Body of pancreas (tissue), 4 donors: ENCODE data around the gene MPZL1. TPM values are rescaled to one million over a fixed set of nuclear protein-coding genes. Genes with fewer than 3 reads are reported as not detected.

Source experiments
- ATAC-seq: fragments of 150-250 bp; one replicate; pipeline ENCODE4 v1.9.1; 2016
- DNase-seq, 4 donors: peaks; one replicate each; pipeline ENCODE4 v3.0.0-alpha.2; 2019
- H3K27ac ChIP-seq, 4 donors: fragments of 200-600 bp; sonication (generic); 1 replicate in 3 of 4; 2 replicates in 1 of 4; pipeline versions ENCODE4 v1.5.1 to v1.6.1; 2016 to 2019; ENCODE audit warnings: mild to moderate bottlenecking in 1 of 4, mixed read lengths in 1 of 4, moderate library complexity in 1 of 4
- H3K27me3 ChIP-seq, 2 donors: fragments of 200-600 bp; sonication (generic); one replicate each; pipeline ENCODE4 v1.6.0; 2016; ENCODE audit warnings: mild to moderate bottlenecking in 1 of 2
- H3K36me3 ChIP-seq, 2 donors: fragments of 200-600 bp; sonication (generic); replicated peaks in 1 of 2; 2 replicates each; pipeline ENCODE4 v1.5.1; 2016; ENCODE audit warnings: low read depth in 2 of 2; ENCODE audit not compliant: insufficient read depth in 1 of 2
- H3K4me1 ChIP-seq: fragments of 200-600 bp; sonication (generic); one replicate; pipeline ENCODE4 v1.6.0; 2016
- H3K4me3 ChIP-seq, 2 donors: fragments of 200-600 bp; sonication (generic); 1 replicate in 1 of 2; 2 replicates in 1 of 2; pipeline ENCODE4 v1.5.1; 2016 to 2019
- H3K9me3 ChIP-seq, 3 donors: fragments of 200-600 bp; sonication (generic); 1 replicate in 2 of 3; 2 replicates in 1 of 3; pipeline ENCODE4 v1.5.1; 2016
- CTCF ChIP-seq, 7 experiments: fragments of 450-650 bp in 4 of 7; fragments of 200-600 bp in 3 of 7; sonication (generic) in 3 of 7; IDR thresholded peaks; one replicate each; pipeline ENCODE4 v1.5.1; 2016 to 2019; ENCODE audit warnings: antibody characterized with exemption in 7 of 7
- POLR2A ChIP-seq, 3 donors: fragments of 450-650 bp; IDR thresholded peaks; one replicate each; pipeline ENCODE4 v1.6.1; 2016; ENCODE audit warnings: antibody characterized with exemption in 3 of 3, mild to moderate bottlenecking in 2 of 3
- WGBS, 2 donors: methylation state at CpG; one replicate each; pipeline ENCODE4 v1.1.5; 2017; 5-methylcytosine and 5-hydroxymethylcytosine counted together
- intact Hi-C: fragments of 100-400 bp; cut with DNase I; formaldehyde crosslinking; loops from one replicate; pipeline ENCODE4 v1.15.1; 2023
- total RNA-seq, 2 donors: library from RNA; depleted of rRNA; stranded (reverse); fragments of >200 nt; gene quantifications; one replicate each; pipeline ENCODE4 v1.1.0, GENCODE V29; 2016

The MPZL1 gene
- total RNA-seq, 2 donors from 2014 or later: 19.8 to 28.5 TPM

- TF ChIP-seq POLR2A (IDR thresholded peaks at IDR 0.05) (no peak), CTCF (IDR thresholded peaks at IDR 0.05) (no peak)
- ATAC-seq (no peak), DNase-seq (no peak)
- no peak overlapping the region for H3K27ac ChIP-seq
- no peaks in the 10 kb centered on the region for H3K27me3 ChIP-seq
- intact Hi-C loops: no loop called here
- H3K4me3 ChIP-seq: no peak overlapping the region
- no peaks in the 10 kb centered on the region for H3K9me3 ChIP-seq
- H3K4me1 ChIP-seq: peaks cover 11% of the 10 kb centered on the region
- no peaks in the 10 kb centered on the region for H3K36me3 ChIP-seq
- WGBS, 2 donors: 79 to 93% methylated on average over 7 of the region's 7 CpGs
Measured at GRCh38 chr1:167695756-167696561, 25.8 kb upstream of the MPZL1 start.

GRCh38 chr1:167697667-167698141 is 24.1 kb upstream of the MPZL1 start:
- H3K27ac ChIP-seq: peak overlapping the region in 3 of 4 donors; percentile 45 to 68 (median 66)
- peak; percentile 58 to 82 (median 76) for DNase-seq
- H3K9me3 ChIP-seq: no peaks in the 10 kb centered on the region

GRCh38 chr1:167698313-167698712 is 23.5 kb upstream of the MPZL1 start:
- DNase-seq (no peak), ATAC-seq (peak; percentile 10)
- intact Hi-C loops: no loop called here
- H3K4me3 ChIP-seq: no peak overlapping the region
- H3K27me3 ChIP-seq: no peaks in the 10 kb centered on the region
- no peaks in the 10 kb centered on the region for H3K36me3 ChIP-seq
- TF ChIP-seq POLR2A (IDR thresholded peaks at IDR 0.05) (no peak), CTCF (IDR thresholded peaks at IDR 0.05) (no peak)
- H3K4me1 ChIP-seq: peaks cover 11% of the 10 kb centered on the region
- H3K27ac ChIP-seq: peak overlapping the region in 3 of 4 donors; percentile 45 to 68 (median 66)
- H3K9me3 ChIP-seq: no peaks in the 10 kb centered on the region
- 74 to 87% methylated on average over 4 of the region's 4 CpGs for WGBS, 2 donors

More at GRCh38 chr1:167697667-167698141, 24.1 kb upstream of the MPZL1 start:
- peak; percentile 88 for ATAC-seq
- WGBS, 2 donors: 50 to 54% methylated on average over 12 to 14 of the region's 14 CpGs
- TF ChIP-seq CTCF (IDR thresholded peaks at IDR 0.05) (no peak), POLR2A (IDR thresholded peaks at IDR 0.05) (no peak)
- Histone ChIP-seq H3K4me3 (no peak overlapping the region), H3K4me1 (peaks cover 11% of the 10 kb centered on the region), H3K36me3 (no peaks in the 10 kb centered on the region), H3K27me3 (no peaks in the 10 kb centered on the region)
- intact Hi-C loops: no loop called here

- TF ChIP-seq POLR2A (IDR thresholded peaks at IDR 0.05) (no peak), CTCF (IDR thresholded peaks at IDR 0.05) (no peak)
- H3K4me1 ChIP-seq: peaks cover 11% of the 10 kb centered on the region
- no peak overlapping the region for H3K4me3 ChIP-seq
- DNase-seq (no peak), ATAC-seq (no peak)
- no peaks in the 10 kb centered on the region for H3K9me3 ChIP-seq
- no peaks in the 10 kb centered on the region for H3K36me3 ChIP-seq
- H3K27ac ChIP-seq: no peak overlapping the region
- H3K27me3 ChIP-seq: no peaks in the 10 kb centered on the region
- 13 to 27% methylated on average over 1 of the region's 1 CpG for WGBS, 2 donors
- intact Hi-C loops: no loop called here
Measured at GRCh38 chr1:167701510-167701909, 20.3 kb upstream of the MPZL1 start.
